Stimulated activated effector memory CD8-positive, alpha-beta T cell treated with anti-CD3 and anti-CD28 coated beads, Interleukin-12 subunit alpha, Interleukin-12 subunit beta, amount 100 ng/mL, for 72 hours (primary cell): ENCODE data around the gene DNASE1L2.

ENCODE experiments used
- ATAC-seq: fragments of 150-1000 bp; cut with Tn5 transposase; 2 replicates; pipeline ENCODE4 v1.10.0; 2021
- DNase-seq, 2 donors: peaks; one replicate each; pipeline ENCODE4 v3.0.0; 2021 to 2022; ENCODE audit warnings: low spot score in 2 of 2
- H3K27ac Mint-ChIP-seq: one replicate; pipeline ENCODE4 v1.8.0; 2022; ENCODE audit warnings: mild to moderate bottlenecking, mixed read lengths
- H3K36me3 Mint-ChIP-seq: one replicate; pipeline ENCODE4 v1.8.0; 2022; ENCODE audit warnings: mild to moderate bottlenecking, mixed read lengths
- H3K4me1 Mint-ChIP-seq: one replicate; pipeline ENCODE4 v1.8.0; 2022; ENCODE audit warnings: mixed read lengths
- H3K4me3 Mint-ChIP-seq: one replicate; pipeline ENCODE4 v1.8.0; 2022; ENCODE audit warnings: mild to moderate bottlenecking, mixed read lengths
- H3K9me3 Mint-ChIP-seq: one replicate; pipeline ENCODE4 v1.8.0; 2022; ENCODE audit warnings: mixed read lengths

DNASE1L2 gene

DNA sequence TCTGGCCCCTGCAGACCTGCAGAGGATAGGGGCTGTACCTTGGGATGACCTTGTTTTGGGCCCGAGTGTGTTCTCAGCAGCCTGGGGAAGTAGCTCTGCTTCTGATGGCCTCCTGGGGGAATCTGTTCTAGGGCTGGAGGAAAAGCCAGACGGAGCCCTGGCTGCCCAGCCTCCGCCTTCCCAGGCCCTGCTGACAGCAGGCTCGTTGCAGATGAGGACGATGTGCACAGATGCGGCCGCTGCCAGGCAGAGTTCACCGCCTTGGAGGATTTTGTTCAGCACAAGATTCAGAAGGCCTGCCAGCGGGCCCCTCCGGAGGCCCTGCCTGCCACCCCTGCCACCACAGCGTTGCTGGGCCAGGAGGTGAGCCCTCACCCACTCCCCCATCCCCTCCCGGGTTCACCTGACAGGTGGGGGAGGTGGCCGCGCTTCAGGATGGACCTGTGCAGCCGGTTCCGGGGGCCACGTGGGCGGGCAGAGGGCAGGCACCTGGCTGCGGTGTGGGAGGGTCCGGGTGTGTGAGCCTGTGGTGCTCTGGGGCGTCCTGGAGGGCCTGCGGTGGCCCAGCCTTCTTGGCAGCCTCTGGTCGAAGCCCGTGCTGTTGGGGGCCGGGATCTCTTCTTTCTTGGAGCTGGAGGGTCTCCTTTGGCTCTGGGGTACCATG, 8.0 kb upstream of the DNASE1L2 start:
- H3K4me1 Mint-ChIP-seq: peaks cover 17% of the 10 kb centered on the region
- peaks cover 21% of the 10 kb centered on the region for H3K36me3 Mint-ChIP-seq
- DNase-seq (no peak), ATAC-seq (no peak)
- H3K4me3 Mint-ChIP-seq: no peak overlapping the region
- no peak overlapping the region for H3K27ac Mint-ChIP-seq
- no peaks in the 10 kb centered on the region for H3K9me3 Mint-ChIP-seq

DNA sequence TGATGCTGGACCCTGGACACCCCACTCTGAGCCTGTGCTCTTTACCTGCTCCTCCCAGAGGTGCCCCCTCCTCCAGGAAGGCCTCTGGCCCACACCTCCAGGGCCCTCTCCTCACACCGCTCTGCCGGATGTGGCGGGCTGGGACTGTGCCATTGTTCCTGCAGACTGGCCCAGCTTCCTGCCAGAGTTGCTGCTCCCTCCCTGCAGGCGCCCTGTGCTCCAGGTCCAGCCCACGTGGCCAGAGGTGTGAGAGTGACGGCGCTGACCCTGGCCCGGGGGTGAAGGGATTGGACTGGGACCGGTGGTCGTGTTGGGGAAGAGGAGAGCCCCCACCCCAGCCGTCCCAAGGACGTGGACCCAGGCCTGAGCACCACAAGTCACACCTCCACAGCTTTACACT, 7.2 kb upstream of the DNASE1L2 start:
- no peak overlapping the region for H3K27ac Mint-ChIP-seq
- H3K36me3 Mint-ChIP-seq: peaks cover 28% of the 10 kb centered on the region
- ATAC-seq: no peak
- no peak for DNase-seq
- H3K9me3 Mint-ChIP-seq: no peaks in the 10 kb centered on the region
- peaks cover 16% of the 10 kb centered on the region for H3K4me1 Mint-ChIP-seq
- H3K4me3 Mint-ChIP-seq: no peak overlapping the region

DNA sequence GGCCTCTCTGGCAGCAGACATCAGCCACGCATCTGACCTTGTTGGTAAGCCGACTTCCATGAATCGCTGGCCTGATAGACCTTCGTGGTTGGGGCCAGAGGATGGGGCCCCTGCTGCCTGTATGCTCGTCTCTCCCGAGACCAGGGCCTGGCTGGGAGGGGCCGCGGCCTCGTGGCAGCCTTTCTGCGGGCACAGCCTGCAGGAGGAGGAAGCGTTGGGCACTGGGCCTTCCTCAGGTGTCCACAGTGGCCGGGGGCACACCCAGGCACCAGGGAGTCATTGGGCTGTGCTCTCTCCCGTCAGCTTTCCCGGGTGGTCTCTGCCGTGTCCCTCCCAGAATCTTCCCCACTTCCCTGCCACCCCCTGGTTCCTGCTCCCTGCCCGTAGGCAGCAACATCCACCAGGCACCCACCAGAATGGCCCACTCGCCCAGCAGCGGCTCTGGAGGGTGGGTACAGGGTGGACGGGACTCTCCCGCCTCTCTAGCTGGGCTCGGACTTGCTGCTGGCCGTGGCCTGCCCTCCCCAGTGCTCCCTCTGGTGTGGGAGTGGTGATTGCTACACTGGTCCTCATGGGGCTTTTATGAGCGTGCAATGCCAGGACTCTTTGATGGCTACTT, 6.5 kb upstream of the DNASE1L2 start:
- Mint-ChIP-seq H3K9me3 (no peaks in the 10 kb centered on the region), H3K36me3 (peaks cover 33% of the 10 kb centered on the region), H3K4me3 (no peak overlapping the region), H3K27ac (peak overlapping the region; percentile 61), H3K4me1 (peaks cover 10% of the 10 kb centered on the region)
- ATAC-seq (no peak), DNase-seq (no peak)

DNA sequence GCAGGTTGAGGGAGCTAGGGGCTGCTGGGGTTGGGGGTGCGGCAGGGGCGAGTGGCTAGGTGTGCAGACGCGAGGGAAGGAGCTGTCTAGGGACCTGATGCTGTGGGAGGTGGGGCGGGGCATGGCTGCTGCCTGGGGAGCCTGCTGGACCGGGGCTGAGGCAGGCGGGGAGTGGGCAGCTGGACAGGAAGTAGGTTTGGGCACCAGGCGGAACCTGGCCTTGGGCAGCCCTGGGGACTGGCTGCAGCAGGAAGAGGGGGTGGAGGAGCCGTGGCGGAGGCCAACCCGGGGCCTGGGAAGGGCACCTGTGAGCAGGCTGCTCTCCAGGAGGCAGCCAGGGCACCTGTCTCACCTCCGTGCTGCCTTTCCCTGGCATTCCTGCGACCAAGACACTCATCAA, 5.9 kb upstream of the DNASE1L2 start:
- no peak overlapping the region for H3K4me3 Mint-ChIP-seq
- H3K4me1 Mint-ChIP-seq: peaks cover 7% of the 10 kb centered on the region
- H3K9me3 Mint-ChIP-seq: no peaks in the 10 kb centered on the region
- no peak for ATAC-seq
- no peak for DNase-seq
- peak overlapping the region; percentile 61 for H3K27ac Mint-ChIP-seq
- H3K36me3 Mint-ChIP-seq: peaks cover 31% of the 10 kb centered on the region

DNA sequence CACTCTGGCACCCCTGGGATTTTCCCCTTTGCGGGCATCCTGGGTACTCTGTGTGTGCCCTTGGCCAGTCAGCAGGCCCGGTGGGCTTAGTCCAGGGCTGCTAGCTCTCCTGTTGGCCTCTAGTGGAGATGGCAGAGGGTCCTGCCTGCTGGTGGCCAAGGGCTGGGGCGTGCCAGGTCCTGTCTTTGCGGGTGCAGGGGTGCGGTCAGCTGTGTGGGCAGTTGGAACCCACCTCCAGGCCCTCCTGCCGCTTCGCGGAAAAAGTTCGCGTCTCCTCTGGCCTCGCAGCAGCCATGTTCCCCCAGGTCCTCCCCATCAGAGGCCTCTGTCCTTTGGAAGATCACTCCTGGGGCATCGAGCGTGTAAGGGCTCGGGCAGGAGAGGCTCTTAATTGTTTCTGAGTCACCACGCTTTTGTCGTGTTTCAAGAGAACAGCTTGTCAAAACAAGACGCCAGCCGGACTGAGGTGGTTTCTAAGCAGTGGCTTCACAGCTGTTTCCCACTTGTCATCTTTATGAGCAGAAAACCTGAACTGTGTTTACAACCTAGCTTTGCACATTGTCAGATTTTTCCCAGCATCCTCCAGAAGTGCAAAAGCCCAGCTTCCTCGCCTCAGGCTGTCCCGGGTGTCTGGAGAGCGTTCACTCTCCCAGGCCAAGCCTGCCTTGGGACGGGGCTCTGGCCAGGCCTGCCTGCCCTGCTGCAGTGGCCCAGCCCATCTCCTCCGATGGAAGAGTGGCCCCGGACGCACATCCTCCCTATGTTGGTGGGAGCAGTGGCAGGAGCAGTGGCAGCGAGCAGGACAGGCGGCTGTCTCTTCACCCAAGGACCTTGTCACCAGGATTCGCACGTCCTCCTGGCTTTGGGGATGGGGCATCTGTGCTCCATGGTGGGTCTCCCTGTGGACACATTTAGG, 5.0 kb upstream of the DNASE1L2 start:
- DNase-seq: no peak
- ATAC-seq: no peak
- H3K9me3 Mint-ChIP-seq: no peaks in the 10 kb centered on the region
- H3K27ac Mint-ChIP-seq: no peak overlapping the region
- H3K4me3 Mint-ChIP-seq: no peak overlapping the region
- H3K4me1 Mint-ChIP-seq: peaks cover 2% of the 10 kb centered on the region
- H3K36me3 Mint-ChIP-seq: peaks cover 22% of the 10 kb centered on the region

DNA sequence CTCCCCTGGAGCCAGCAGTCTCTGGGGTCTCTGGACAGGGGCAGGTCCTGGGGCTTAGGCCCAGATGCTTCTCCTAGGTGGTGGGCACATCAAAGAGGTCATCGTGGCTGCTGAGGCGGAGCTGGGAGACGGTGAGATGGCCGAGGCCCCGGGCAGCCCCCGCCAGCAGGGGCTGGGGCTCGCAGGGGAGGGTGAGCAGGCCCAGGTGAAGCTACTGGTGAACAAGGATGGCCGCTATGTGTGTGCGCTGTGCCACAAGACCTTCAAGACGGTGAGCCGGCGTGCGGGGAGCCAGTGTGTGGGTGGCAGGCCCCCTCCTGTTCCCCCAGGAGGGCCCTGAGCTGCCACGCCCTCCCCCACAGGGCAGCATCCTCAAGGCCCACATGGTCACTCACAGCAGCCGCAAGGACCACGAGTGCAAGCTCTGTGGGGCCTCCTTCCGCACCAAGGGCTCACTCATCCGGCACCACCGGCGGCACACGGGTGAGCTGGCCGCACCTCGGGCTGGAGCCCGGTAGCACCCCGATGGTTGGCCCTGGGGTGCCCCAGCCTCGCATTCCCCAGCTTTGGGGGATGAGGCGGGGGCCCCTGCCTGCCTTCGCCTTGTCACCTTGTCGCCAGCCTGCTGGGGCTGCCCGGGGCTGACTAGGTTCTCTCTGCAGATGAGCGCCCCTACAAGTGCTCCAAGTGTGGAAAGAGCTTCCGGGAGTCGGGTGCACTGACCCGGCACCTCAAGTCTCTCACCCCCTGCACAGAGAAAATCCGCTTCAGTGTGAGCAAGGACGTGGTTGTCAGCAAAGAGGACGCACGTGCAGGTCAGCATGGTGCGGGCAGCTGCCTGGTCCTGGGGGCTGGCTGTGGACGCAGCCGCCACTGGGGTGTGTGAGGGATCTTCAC, 3.9 kb upstream of the DNASE1L2 start:
- DNase-seq: no peak
- H3K36me3 Mint-ChIP-seq: peaks cover 22% of the 10 kb centered on the region
- no peaks in the 10 kb centered on the region for H3K4me1 Mint-ChIP-seq
- H3K9me3 Mint-ChIP-seq: no peaks in the 10 kb centered on the region
- ATAC-seq: no peak
- no peak overlapping the region for H3K4me3 Mint-ChIP-seq
- no peak overlapping the region for H3K27ac Mint-ChIP-seq

DNA sequence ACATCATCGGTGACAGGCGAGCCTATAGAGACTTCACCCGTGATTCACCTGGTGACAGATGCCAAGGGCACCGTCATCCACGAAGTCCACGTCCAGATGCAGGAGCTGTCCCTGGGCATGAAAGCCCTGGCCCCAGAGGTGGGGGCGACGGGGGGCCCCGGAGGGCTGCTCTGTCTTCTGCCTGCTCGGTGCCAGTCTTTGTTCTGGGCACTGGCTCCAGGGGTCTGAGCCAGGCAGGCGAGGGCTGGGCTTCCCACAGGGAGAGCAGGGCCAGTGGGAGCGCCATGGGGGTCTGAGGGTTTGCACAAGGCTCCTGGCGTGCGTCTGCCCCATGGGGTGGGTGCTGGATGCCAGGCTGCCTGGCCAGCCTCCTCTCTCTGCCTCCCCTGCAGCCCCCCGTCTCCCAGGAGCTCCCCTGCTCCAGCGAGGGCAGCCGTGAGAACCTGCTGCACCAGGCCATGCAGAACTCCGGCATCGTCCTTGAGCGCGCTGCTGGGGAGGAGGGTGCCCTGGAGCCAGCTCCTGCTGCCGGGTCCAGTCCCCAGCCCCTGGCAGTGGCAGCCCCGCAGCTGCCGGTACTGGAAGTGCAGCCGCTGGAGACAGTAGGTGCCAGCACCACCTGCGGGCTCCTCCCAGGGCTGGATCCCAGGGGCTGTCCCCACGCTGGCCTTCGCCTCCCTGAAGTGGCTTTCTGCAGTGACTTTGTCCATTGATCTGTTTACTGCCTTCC, 3.0 kb upstream of the DNASE1L2 start:
- ATAC-seq (no peak), DNase-seq (no peak)
- H3K4me1 Mint-ChIP-seq: no peaks in the 10 kb centered on the region
- no peak overlapping the region for H3K27ac Mint-ChIP-seq
- no peak overlapping the region for H3K4me3 Mint-ChIP-seq
- peaks cover 22% of the 10 kb centered on the region for H3K36me3 Mint-ChIP-seq
- no peaks in the 10 kb centered on the region for H3K9me3 Mint-ChIP-seq

DNA sequence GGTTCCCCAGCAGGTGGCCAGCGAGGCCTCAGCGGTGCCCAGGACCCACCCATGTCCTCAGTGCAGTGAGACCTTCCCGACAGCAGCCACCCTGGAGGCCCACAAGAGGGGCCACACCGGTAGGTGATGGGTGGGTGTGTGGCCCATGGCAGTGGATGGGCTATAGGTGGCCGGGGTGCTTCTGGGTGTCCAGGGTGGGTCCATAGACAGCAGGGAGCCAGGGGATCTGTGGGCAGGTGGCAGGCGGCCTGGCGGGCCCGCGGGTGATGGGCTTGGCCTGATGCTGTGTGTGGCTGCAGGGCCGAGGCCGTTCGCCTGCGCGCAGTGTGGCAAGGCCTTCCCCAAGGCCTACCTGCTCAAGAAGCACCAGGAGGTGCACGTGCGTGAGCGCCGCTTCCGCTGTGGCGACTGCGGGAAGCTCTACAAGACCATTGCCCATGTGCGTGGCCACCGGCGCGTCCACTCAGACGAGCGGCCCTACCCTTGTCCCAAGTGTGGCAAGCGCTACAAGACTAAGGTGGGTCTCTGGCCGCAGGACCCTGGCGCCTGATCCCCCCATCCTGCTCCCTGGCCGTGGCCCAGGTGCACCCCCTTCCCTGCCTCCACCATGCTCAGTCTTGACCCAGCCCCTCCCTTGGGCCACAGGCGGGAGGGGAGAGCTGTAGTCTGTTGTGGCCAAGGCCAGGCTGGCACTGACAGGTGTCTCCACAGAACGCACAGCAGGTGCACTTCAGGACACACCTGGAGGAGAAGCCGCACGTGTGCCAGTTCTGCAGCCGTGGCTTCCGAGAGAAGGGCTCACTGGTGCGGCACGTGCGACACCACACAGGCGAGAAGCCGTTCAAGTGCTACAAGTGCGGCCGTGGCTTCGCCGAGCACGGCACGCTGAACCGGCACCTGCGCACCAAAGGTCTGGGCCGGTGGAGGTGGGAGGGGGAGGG, 2.1 kb upstream of the DNASE1L2 start:
- H3K9me3 Mint-ChIP-seq: no peaks in the 10 kb centered on the region
- no peaks in the 10 kb centered on the region for H3K4me1 Mint-ChIP-seq
- no peak overlapping the region for H3K27ac Mint-ChIP-seq
- H3K4me3 Mint-ChIP-seq: no peak overlapping the region
- H3K36me3 Mint-ChIP-seq: peaks cover 22% of the 10 kb centered on the region
- ATAC-seq (no peak), DNase-seq (no peak)

DNA sequence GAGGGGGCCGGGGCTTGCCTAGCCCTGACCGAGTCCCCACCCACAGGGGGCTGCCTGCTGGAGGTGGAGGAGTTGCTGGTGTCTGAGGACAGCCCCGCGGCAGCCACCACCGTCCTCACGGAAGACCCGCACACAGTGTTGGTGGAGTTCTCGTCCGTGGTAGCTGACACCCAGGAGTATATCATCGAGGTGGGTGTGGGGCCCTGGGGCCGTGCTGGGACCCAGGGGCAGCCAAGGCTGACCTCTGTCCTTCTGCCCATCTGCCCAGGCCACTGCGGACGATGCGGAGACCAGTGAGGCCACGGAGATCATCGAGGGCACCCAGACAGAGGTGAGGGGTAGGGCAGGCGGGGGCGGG, 1.5 kb upstream of the DNASE1L2 start:
- Mint-ChIP-seq H3K4me3 (no peak overlapping the region), H3K27ac (no peak overlapping the region), H3K36me3 (peaks cover 20% of the 10 kb centered on the region), H3K4me1 (no peaks in the 10 kb centered on the region), H3K9me3 (no peaks in the 10 kb centered on the region)
- no peak for DNase-seq
- no peak for ATAC-seq

DNA sequence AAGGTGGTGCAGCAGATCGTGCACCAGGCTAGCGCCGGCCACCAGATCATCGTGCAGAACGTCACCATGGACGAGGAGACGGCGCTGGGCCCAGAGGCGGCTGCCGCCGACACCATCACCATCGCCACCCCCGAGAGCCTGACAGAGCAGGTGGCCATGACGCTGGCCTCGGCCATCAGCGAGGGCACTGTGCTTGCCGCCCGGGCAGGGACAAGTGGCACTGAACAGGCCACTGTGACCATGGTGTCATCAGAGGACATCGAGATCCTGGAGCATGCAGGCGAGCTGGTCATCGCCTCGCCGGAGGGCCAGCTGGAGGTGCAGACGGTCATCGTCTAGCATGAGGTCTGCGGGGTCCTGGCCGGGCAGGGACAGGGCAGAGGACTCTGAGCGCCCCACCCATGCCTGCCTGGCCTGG, 1.0 kb upstream of the DNASE1L2 start:
- no peak for DNase-seq
- Mint-ChIP-seq H3K36me3 (peaks cover 24% of the 10 kb centered on the region), H3K9me3 (no peaks in the 10 kb centered on the region), H3K27ac (no peak overlapping the region), H3K4me1 (no peaks in the 10 kb centered on the region), H3K4me3 (no peak overlapping the region)
- ATAC-seq: peak; percentile 2

DNA sequence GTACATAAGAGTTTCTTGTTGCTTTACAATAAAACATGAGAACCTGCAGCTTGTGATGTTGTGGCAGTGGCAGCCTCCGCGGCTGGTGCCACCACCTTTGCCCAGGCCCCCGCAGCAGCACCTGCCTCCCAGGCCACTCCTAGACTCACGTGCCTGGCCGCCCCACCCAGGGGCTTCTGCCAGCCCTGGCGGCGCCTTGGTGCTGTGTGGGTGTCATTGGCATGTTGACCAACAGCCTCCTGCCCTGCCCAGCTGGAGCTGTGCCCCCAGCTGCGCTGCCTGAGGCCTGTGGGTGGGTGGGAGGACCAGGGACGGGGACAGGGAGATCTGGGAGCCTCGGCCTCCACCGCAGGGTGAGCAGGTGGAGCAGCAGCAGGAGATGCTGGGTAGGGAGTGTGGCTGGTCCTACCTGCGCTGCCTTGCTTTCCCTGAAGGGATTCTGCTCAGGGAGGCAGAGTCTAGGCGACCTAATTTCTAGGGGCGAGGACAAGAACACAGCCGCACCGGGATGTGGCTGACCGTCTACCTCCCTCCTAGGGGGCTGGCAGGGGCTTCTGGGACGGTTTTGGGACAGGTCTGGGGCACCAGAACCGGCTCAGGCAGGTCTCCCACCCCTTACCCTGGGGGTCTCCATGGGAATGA, 428 bp upstream of the DNASE1L2 start:
- DNase-seq (no peak), ATAC-seq (peak; percentile 3)
- Mint-ChIP-seq H3K9me3 (no peaks in the 10 kb centered on the region), H3K27ac (no peak overlapping the region), H3K4me3 (no peak overlapping the region), H3K4me1 (no peaks in the 10 kb centered on the region), H3K36me3 (peaks cover 24% of the 10 kb centered on the region)

DNA sequence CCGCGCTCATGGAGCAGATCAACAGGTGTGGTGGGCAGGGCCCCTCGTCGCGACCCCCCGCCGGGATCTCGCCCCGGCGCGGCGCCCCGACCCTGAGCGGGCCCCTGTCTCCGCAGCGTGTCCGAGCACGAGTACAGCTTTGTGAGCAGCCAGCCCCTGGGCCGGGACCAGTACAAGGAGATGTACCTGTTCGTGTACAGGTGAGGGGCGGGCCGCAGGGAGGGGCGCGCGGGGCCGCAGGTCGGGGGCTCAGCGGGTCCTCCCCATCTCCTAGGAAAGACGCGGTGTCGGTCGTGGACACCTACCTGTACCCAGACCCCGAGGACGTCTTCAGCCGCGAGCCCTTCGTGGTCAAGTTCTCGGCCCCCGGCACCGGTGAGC, 848 bp downstream of the DNASE1L2 start:
- ATAC-seq (no peak), DNase-seq (no peak)
- Mint-ChIP-seq H3K27ac (no peak overlapping the region), H3K36me3 (peaks cover 28% of the 10 kb centered on the region), H3K4me3 (no peak overlapping the region), H3K9me3 (no peaks in the 10 kb centered on the region), H3K4me1 (no peaks in the 10 kb centered on the region)

DNA sequence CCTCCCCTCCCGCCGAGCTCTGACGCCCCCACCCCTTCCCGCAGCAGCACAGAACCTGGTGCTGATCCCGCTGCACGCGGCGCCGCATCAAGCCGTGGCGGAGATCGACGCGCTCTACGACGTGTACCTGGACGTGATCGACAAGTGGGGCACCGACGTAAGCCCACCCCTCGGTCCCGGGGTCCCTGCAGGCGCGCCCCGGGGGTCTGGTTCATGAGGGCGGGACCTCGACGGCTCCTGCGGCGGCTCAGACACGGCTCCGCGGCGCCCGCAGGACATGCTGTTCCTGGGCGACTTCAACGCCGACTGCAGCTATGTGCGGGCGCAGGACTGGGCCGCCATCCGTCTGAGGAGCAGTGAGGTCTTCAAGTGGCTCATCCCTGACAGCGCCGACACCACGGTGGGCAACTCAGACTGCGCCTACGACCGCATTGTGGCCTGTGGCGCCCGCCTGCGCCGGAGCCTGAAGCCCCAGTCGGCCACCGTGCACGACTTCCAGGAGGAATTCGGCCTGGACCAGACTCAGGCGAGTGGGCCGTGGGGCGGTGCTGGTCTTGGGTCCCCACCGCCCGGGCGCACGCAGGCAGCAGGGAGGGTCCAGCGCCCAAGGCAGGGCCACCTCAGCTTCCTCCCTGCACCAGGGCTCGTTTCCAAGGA, 1.4 kb downstream of the DNASE1L2 start:
- ATAC-seq: no peak
- Mint-ChIP-seq H3K4me1 (no peaks in the 10 kb centered on the region), H3K36me3 (peaks cover 34% of the 10 kb centered on the region), H3K9me3 (no peaks in the 10 kb centered on the region), H3K4me3 (no peak overlapping the region), H3K27ac (no peak overlapping the region)
- DNase-seq: no peak
